Skin epidermis (tissue), 12 donors: ENCODE measurements around the gene PCBP3.
"Not testable (repeated sequence)": the region's sequence is repeated elsewhere in the genome, so short reads cannot be mapped to it uniquely, and the experiment has no call there.

ENCODE experiments used
- H3K27ac ChIP-seq, 21 experiments: fragments of 200-600 bp; sonication (generic) in 11 of 21; one replicate each; pipeline ENCODE4 v1.5.0; 2020; ENCODE audit warnings: mild to moderate bottlenecking in 3 of 21, inconsistent platforms in 2 of 21, moderate library complexity in 2 of 21
- H3K4me3 ChIP-seq, 7 experiments: fragments of 200-600 bp; sonication (generic) in 2 of 7; one replicate each; pipeline ENCODE4 v1.5.0; 2020; ENCODE audit warnings: inconsistent platforms in 2 of 7, mild to moderate bottlenecking in 2 of 7, moderate library complexity in 1 of 7

Gene PCBP3

GRCh38 chr21:45940091-45940490, 296.6 kb downstream of the PCBP3 start:
- Histone ChIP-seq H3K27ac (no peak overlapping the region), H3K4me3 (no peak overlapping the region)

GRCh38 chr21:45940621-45941337, 297.3 kb downstream of the PCBP3 start:
- no peak overlapping the region for H3K27ac ChIP-seq
- no peak overlapping the region for H3K4me3 ChIP-seq

- Histone ChIP-seq H3K27ac (no peak overlapping the region), H3K4me3 (no peak overlapping the region)
Observed at GRCh38 chr21:45941338-45941710, 297.8 kb downstream of the PCBP3 start.

DNA sequence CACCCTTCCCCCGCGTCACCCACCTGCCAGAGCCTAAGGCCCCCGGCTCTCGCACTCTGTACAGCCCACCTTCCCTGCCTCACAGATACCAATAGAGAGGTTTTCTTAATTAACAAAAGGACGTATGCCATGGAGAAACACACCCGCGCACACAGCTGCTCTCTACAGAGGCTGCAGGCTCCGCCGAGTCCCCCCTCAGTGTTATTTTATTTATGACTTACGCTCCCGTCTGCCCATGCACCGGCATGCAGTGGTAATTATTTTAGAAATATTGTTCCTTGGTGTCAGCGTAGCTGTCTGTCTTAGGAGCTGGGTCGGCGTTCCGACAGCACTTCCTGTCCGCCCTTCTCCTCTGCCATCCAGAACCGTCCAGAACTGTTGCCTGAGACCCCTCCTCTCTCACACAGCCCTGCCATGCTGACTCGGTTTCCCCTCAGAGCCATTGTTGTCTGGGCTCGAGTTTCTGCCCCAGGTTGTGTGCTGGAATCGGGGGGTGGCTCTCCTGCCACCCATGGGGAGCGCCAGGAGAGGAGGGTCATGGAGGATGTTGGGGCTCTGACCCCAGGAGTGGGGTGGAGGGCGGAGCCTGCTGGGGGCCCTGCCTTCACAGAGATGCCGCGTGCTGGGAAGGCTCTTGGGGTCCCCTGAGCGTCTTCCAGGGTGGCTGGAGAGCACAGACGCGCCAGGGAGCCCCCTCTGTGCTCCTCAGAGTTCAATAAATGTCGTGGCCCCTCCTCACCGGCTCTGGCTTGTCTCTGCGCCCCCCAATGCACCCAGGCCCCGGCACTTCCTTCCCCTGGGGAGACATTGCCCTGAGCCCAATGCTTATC, 298.4 kb downstream of the PCBP3 start:
- no peak overlapping the region for H3K4me3 ChIP-seq
- H3K27ac ChIP-seq, result no peak overlapping the region

DNA sequence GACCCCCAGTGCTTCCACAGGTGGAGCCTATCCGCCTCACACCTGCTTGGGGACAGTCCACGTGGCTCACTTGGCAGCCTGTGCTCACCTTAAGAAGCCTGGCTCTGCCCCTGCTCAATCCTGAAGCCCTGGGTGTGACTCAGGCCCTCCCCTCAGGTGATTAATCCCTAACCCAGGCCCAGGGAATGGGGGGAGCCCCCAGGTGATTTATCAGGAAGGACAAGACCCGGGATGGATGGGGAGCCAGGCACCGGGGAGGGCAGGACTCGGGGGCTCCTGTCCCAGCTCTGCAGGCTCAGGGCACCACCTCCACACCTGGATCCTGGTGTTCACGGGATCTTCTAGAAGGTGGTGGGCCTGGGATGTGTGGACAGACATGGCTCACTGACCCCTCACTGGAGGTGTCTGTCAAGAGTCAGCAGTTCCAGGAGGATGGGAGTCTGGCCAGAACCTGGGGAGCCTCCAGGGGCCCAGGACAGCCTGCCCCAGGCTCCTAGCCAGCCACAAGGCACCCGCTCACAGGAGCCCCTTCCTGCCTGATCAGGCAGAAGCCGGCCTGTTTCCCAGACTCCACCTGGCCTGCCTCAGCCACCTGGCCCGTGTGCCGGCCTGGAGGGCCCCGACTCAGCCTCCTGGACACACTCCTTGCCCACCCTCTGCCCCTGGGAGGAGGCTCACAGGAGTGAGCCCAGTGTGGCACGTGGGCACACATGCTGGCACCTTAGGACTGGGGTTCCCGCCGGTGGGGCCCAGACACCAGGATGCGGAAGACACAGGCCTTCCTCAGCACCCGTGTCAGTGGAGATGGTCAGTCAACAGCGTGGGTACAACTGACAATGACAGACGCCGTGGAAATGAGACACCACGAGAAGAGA, 299.5 kb downstream of the PCBP3 start:
- H3K27ac ChIP-seq, result no peak overlapping the region
- H3K4me3 ChIP-seq, result no peak overlapping the region

DNA sequence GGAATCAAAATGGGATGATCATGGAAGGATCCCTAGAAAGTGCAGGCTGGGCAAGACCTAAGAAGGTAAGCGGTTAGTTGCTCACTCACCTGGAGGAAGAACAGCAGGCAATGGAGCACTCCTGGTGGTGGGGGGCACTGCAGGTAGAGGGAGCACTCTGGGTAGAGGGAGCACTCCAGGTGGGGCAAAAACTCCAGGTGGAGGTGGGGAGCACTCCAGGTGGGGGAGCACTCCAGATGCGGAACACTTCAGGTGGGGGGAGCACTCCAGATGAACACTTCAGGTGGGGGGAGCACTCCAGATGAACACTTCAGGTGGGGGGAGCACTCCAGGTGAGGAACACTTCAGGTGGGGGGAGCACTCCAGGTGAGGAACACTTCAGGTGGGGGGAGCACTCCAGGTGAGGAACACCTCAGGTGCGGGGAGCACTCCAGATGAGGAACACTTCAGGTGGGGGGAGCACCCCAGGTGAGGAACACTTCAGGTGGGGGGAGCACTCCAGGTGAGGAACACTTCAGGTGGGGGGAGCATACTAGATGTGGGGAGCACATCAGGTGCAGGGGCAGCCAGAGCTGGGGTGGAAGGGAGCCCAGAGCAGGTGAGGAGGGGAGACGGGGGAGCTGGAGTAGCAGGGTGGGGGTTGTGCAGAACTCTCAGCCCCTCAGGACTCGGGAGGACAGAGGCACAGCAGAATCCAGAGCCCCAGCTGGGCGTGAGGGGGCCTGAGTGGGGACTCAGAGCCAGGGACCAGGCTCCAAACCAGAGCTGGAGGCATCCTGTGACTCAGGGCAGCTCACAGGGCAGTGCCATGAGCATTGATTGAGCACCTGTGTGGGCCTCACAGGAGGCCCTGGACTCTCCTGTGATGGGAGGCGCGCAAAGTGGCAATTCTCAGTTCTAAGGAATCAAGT, 300.4 kb downstream of the PCBP3 start:
- no peak overlapping the region for H3K27ac ChIP-seq
- no peak overlapping the region for H3K4me3 ChIP-seq

GRCh38 chr21:45944601-45945000, 301.1 kb downstream of the PCBP3 start:
- Histone ChIP-seq H3K4me3 (no peak overlapping the region), H3K27ac (no peak overlapping the region)

DNA sequence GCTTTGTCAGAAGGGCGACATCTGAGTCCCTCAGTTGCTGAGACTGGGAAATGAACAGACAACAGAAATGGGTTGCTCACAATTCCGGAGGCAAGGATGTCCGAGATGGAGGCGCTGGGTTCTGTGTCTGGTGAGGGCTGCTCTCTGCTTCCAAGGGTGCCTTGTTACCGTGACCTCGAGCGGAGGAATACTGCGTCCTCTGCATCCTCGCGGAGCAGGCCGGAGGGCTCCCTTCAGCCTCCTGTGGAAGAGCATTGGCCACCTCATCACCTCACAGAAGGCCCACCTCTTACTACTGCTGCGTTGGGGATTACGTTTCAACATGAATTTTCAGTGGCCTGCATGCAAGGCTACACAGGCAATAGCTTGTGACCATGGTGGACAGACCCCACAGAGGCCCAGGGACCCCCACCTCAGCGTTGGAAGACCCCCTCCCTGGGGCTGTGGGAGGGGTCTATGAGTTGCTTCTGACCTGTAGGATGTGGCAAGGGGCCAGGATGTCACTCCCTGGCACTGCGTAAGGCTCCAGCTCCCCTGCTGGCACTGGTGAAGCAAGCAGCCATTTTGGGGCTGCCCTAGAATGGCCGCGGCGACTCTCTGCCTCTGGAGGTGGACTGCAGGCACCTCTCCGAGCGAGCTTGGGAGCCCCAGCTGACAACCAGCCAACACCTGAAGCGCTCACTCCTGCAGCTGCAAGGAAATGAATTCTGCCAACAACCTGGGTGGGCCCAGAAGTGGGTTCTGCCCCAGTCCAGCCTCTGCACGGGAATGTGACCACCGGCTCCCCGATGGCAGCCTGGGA, 301.7 kb downstream of the PCBP3 start:
- Histone ChIP-seq H3K27ac (no peak overlapping the region), H3K4me3 (no peak overlapping the region)

- H3K4me3 ChIP-seq, result no peak overlapping the region
- H3K27ac ChIP-seq, result no peak overlapping the region
Observed at GRCh38 chr21:45945868-45946210, 302.3 kb downstream of the PCBP3 start.

DNA sequence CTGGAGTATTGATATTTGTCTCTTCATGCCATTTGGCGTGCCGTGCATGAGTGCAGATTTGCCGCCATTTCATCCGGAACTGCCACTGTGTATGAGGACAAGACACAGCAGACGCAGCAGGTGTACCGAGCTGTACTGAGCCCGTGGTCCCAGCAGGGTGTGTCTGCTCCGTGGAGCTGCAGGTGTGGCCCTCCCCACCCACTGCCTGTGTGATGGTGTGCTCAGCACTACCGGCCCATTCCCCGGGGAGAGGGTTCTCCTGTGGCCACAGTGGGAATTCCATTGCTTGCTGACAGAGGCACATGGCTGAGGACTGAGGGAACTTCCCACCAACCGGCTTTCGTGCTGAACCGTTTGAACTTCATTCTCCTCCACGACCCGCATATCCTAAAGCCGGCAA, 303.8 kb downstream of the PCBP3 start:
- Histone ChIP-seq H3K4me3 (no peak overlapping the region), H3K27ac (no peak overlapping the region)

- H3K27ac ChIP-seq, result no peak overlapping the region
- no peak overlapping the region for H3K4me3 ChIP-seq
Observed at GRCh38 chr21:45947716-45948255, 304.3 kb downstream of the PCBP3 start.

- Histone ChIP-seq H3K27ac (no peak overlapping the region), H3K4me3 (no peak overlapping the region)
Observed at GRCh38 chr21:45948576-45949141, 305.1 kb downstream of the PCBP3 start.

- Histone ChIP-seq H3K27ac (peak overlapping the region in 14 of 21 experiments; percentile 2 to 80 (median 62)), H3K4me3 (peak overlapping the region in 1 of 7 experiments; percentile 4)
Observed at GRCh38 chr21:45949928-45950739, 306.6 kb downstream of the PCBP3 start.

DNA sequence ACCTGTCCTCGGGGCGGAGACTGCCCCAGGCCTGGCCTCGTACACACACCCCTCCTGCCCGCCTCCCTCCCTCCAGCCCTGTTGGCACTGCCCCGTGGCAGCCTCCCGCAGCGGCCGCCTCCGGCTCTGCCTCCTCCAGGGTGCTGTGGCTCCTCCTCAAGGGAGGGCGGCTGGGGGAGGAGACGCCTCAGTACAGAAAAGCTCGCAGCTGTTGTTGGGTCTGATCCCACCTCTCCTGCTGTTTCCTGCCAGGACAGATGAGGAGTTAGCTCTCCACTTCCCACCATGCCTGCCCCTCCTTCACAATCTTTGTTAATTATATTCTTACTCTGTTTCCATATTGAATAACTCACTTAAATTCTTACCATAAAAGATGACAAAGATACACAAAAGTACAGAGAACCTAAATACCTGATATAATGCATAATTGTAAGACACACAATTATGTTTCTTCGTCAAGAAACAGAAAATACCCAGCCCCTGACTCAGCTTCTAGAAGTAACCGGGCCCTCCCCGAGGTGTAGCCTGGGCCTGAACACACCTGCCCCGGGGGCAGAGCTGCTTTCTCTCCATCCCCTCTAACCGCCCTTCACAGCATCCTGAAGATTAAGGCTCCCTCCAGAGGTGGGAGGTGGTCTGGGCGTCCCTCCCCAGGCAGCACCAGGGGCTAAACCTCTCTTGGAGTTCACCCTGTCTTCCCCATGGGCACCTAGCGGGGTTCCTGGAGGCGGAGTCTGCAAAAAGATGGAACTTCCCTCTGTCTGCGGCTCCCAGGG, 307.4 kb downstream of the PCBP3 start:
- Histone ChIP-seq H3K4me3 (no peak overlapping the region), H3K27ac (peak overlapping the region in 14 of 21 experiments; percentile 2 to 80 (median 60))

- Histone ChIP-seq H3K4me3 (no peak overlapping the region), H3K27ac (peak overlapping the region in 8 of 21 experiments; percentile 2 to 78 (median 35))
Observed at GRCh38 chr21:45951676-45952075, 308.2 kb downstream of the PCBP3 start.

- H3K27ac ChIP-seq, result peak overlapping the region in 7 of 21 experiments; percentile 42 to 76 (median 69)
- H3K4me3 ChIP-seq, result not testable (repeated sequence)
Observed at GRCh38 chr21:45952527-45952926, 309.0 kb downstream of the PCBP3 start.
